GM21515 (cell line): ENCODE measurements around the gene CAPN3.
"Not testable (repeated sequence)": the region's sequence is repeated elsewhere in the genome, so short reads cannot be mapped to it uniquely, and the experiment has no call there.

Source experiments
- ATAC-seq: cut with Tn5 transposase; IDR thresholded peaks from one replicate; pipeline ENCODE4 v1.9.1; 2021; ENCODE audit not compliant: unreplicated experiment

CAPN3 gene

GRCh38 chr15:42359249-42359648 is at the start of gene CAPN3:
Gene CAPN3 (plus strand): TSS chr15:42359501. CDS start chr15:42359806, 305 bp downstream.
- no peak for ATAC-seq

- ATAC-seq: no peak
These were observed 45.8 kb upstream of the CAPN3 start for GRCh38 chr15:42313463-42313862.

- no peak for ATAC-seq
These were observed 44.5 kb upstream of the CAPN3 start for GRCh38 chr15:42314818-42315217.

- no peak for ATAC-seq
These were observed 43.8 kb upstream of the CAPN3 start for GRCh38 chr15:42315521-42315920.

GRCh38 chr15:42316282-42316805 is 43.0 kb upstream of the CAPN3 start:
- ATAC-seq: not testable (repeated sequence)

GRCh38 chr15:42319206-42319605 is 40.1 kb upstream of the CAPN3 start:
- no peak for ATAC-seq

GRCh38 chr15:42324308-42324707 is 35.0 kb upstream of the CAPN3 start:
- no peak for ATAC-seq

GRCh38 chr15:42329161-42329560 is 30.1 kb upstream of the CAPN3 start:
- ATAC-seq: no peak

- no peak for ATAC-seq
These were observed 29.3 kb upstream of the CAPN3 start for GRCh38 chr15:42329992-42330391.

GRCh38 chr15:42331235-42331634 is 28.1 kb upstream of the CAPN3 start:
- ATAC-seq: no peak

GRCh38 chr15:42332331-42332730 is 27.0 kb upstream of the CAPN3 start:
- no peak for ATAC-seq

- ATAC-seq: no peak
These were observed 24.2 kb upstream of the CAPN3 start for GRCh38 chr15:42335074-42335473.

- ATAC-seq: not testable (repeated sequence)
These were observed 22.7 kb upstream of the CAPN3 start for GRCh38 chr15:42336650-42337049.

GRCh38 chr15:42337104-42337503 is 22.2 kb upstream of the CAPN3 start:
- not testable (repeated sequence) for ATAC-seq

- no peak for ATAC-seq
These were observed 20.8 kb upstream of the CAPN3 start for GRCh38 chr15:42338500-42338899.

- no peak for ATAC-seq
These were observed 15.6 kb upstream of the CAPN3 start for GRCh38 chr15:42343596-42344232.

GRCh38 chr15:42344763-42345162 is 14.5 kb upstream of the CAPN3 start:
- no peak for ATAC-seq

- ATAC-seq: no peak
These were observed 13.8 kb upstream of the CAPN3 start for GRCh38 chr15:42345504-42345903.

GRCh38 chr15:42348083-42348482 is 11.2 kb upstream of the CAPN3 start:
- ATAC-seq: no peak

- ATAC-seq: no peak
These were observed 10.1 kb upstream of the CAPN3 start for GRCh38 chr15:42349186-42349585.

GRCh38 chr15:42352401-42352800 is 6.9 kb upstream of the CAPN3 start:
- ATAC-seq: no peak

GRCh38 chr15:42353061-42353460 is 6.2 kb upstream of the CAPN3 start:
- ATAC-seq: no peak

GRCh38 chr15:42354824-42355223 is 4.5 kb upstream of the CAPN3 start:
- no peak for ATAC-seq
